ENCODE measurements around the gene ARHGEF17. TPM values are rescaled to one million over a fixed set of nuclear protein-coding genes. Genes with fewer than 3 reads are reported as not detected.
A peak's percentile ranks its signal among the peaks of the same experiment; 100 is the strongest.

ARHGEF17 gene
- total RNA-seq, 1 experiment from 2014 or later: 77.9 TPM

DNA sequence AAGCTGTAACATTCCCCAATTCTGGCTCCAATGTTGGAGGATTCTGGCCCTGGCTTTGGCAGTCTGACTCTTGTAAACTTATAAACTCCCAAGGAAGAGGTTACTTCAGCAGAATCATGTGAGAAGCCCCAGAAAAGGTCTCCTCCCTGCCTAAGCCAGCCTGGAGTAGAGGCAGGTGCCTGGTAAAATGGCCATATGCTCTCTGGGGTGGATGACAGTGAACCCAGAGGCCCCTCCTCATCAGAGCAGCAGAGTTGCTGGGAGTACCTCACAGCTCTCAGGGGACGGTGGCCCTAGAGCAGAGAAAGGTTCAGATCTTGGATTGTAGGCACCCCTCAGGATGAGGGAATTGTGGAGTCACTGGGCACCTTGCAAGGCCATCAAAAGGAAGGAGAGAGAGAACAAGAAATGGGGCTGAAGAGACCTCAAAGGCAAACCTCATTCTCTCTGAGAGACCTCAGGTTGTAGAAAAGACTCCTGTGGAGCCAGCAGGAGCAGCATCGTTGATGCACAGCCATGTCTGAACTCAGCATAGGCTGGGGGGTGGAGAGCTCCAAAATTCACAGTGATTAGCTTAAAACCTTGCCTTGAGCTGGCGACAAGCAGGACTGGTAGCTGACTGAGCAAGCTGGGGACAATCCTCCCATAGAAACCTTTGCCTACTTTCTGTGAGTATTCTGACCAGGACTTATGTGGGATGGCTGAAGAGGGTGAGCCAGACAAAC is 40.8 kb upstream of the ARHGEF17 start:
- DNase-seq: no peak
- Mint-ChIP-seq H3K36me3 (ENCODE audit: insufficient read depth, unreplicated experiment) (peaks cover 18% of the 10 kb centered on the region), H3K27ac (ENCODE audit: unreplicated experiment) (peak overlapping the region; percentile 60), H3K4me3 (ENCODE audit: unreplicated experiment) (no peak overlapping the region), H3K4me1 (ENCODE audit: low read depth, unreplicated experiment) (peaks cover 67% of the 10 kb centered on the region), H3K9me3 (ENCODE audit: unreplicated experiment) (no peaks in the 10 kb centered on the region), H3K27me3 (ENCODE audit: insufficient read depth, unreplicated experiment) (no peaks in the 10 kb centered on the region)
- peaks cover 47% of the 10 kb centered on the region for H3K4me1 ChIP-seq
- no peaks in the 10 kb centered on the region for H3K27me3 ChIP-seq (replicated peaks; ENCODE audit: control insufficient read depth, insufficient read depth, low read length)
- ChIA-PET CTCF (interaction anchor here (0.9 to 1.6 kb wide), 3 partner anchors 14 to 32 kb away, joined by 3 to 4 read pairs (median 3); no protein-coding TSS in a partner anchor), POLR2A (interaction anchor here (1.1 kb wide), 1 partner anchor 42 kb away, joined by 3 read pairs; no protein-coding TSS in a partner anchor)
- TF ChIP-seq, protein P1, sequence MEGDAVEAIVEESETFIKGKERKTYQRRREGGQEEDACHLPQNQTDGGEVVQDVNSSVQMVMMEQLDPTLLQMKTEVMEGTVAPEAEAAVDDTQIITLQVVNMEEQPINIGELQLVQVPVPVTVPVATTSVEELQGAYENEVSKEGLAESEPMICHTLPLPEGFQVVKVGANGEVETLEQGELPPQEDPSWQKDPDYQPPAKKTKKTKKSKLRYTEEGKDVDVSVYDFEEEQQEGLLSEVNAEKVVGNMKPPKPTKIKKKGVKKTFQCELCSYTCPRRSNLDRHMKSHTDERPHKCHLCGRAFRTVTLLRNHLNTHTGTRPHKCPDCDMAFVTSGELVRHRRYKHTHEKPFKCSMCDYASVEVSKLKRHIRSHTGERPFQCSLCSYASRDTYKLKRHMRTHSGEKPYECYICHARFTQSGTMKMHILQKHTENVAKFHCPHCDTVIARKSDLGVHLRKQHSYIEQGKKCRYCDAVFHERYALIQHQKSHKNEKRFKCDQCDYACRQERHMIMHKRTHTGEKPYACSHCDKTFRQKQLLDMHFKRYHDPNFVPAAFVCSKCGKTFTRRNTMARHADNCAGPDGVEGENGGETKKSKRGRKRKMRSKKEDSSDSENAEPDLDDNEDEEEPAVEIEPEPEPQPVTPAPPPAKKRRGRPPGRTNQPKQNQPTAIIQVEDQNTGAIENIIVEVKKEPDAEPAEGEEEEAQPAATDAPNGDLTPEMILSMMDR (IDR thresholded peaks at IDR 0.05; ENCODE audit: insufficient read depth in 1 of 2, low read depth in 1 of 2, low read length in 1 of 2, severe bottlenecking in 1 of 2, unreplicated experiment in 1 of 2): no peak
- intact Hi-C loops (cut with micrococcal nuclease; ENCODE audit: unreplicated experiment): no loop called here
- BruUV-seq (replicated peaks): no TSS peak
- H3K4me3 ChIP-seq (ENCODE audit: low read depth, low read length): no peak overlapping the region
- H3K36me3 ChIP-seq (ENCODE audit: control insufficient read depth, insufficient read depth, low read length): no peaks in the 10 kb centered on the region
- no peaks in the 10 kb centered on the region for H3K9me3 ChIP-seq

DNA sequence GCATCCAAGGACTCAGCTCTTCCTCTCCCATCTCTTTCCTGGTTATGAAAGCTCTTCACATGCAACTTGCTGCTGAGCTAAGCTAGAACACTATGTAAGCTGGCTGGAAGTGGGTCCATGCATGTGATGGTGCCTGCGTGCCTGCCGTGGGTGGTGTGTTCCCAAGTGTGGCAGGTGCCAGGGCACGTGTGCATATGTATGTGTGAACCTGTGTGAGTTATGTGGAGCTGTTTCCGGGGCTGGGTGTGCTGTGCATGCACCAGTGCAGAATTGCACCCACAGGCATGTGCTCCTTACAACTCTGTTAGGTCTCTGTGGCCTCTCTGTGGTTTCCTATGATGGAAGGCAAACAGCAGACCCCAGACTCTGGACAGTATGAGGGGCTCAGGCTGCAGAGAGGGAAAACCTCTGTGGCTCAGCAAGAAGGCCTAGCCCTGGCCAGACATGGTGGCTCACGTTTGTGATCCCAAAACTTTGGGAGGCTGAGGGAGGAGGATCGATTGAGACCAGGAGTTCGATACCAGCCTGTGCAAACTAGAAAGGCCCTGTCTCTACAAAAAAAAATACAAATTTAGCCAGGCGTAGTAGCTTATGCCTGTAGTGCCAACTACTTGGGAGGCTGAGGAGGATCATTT is 40.1 kb upstream of the ARHGEF17 start:
- Mint-ChIP-seq H3K4me1 (ENCODE audit: low read depth, unreplicated experiment) (peaks cover 68% of the 10 kb centered on the region), H3K27ac (ENCODE audit: unreplicated experiment) (peak overlapping the region; percentile 99), H3K9me3 (ENCODE audit: unreplicated experiment) (no peaks in the 10 kb centered on the region), H3K27me3 (ENCODE audit: insufficient read depth, unreplicated experiment) (no peaks in the 10 kb centered on the region), H3K36me3 (ENCODE audit: insufficient read depth, unreplicated experiment) (peaks cover 25% of the 10 kb centered on the region), H3K4me3 (ENCODE audit: unreplicated experiment) (no peak overlapping the region)
- ChIA-PET POLR2A (interaction anchor here (1.1 kb wide), 1 partner anchor 41 kb away, joined by 3 read pairs; no protein-coding TSS in a partner anchor), CTCF (interaction anchor here (0.9 to 1.6 kb wide), 4 partner anchors 15 to 83 kb away, joined by 3 to 4 read pairs (median 3); no protein-coding TSS in a partner anchor)
- Histone ChIP-seq H3K27me3 (replicated peaks; ENCODE audit: control insufficient read depth, insufficient read depth, low read length) (no peaks in the 10 kb centered on the region), H3K36me3 (ENCODE audit: control insufficient read depth, insufficient read depth, low read length) (no peaks in the 10 kb centered on the region), H3K9me3 (no peaks in the 10 kb centered on the region), H3K4me3 (ENCODE audit: low read depth, low read length) (no peak overlapping the region), H3K4me1 (peaks cover 53% of the 10 kb centered on the region)
- TF ChIP-seq, protein P1 (IDR thresholded peaks at IDR 0.05; ENCODE audit: insufficient read depth in 1 of 2, low read depth in 1 of 2, low read length in 1 of 2, severe bottlenecking in 1 of 2, unreplicated experiment in 1 of 2): no peak
- BruUV-seq (replicated peaks): no TSS peak
- intact Hi-C loops (cut with micrococcal nuclease; ENCODE audit: unreplicated experiment): no loop called here
- DNase-seq: no peak

- H3K9me3 Mint-ChIP-seq (ENCODE audit: unreplicated experiment): no peaks in the 10 kb centered on the region
- peak overlapping the region; percentile 46 for H3K4me3 Mint-ChIP-seq (ENCODE audit: unreplicated experiment)
- no peaks in the 10 kb centered on the region for H3K27me3 Mint-ChIP-seq (ENCODE audit: insufficient read depth, unreplicated experiment)
- TF ChIP-seq, protein P1 (IDR thresholded peaks at IDR 0.05; ENCODE audit: insufficient read depth in 1 of 2, low read depth in 1 of 2, low read length in 1 of 2, severe bottlenecking in 1 of 2, unreplicated experiment in 1 of 2): no peak
- ChIA-PET CTCF (interaction anchor here (0.9 to 1.8 kb wide), 5 partner anchors 16 to 83 kb away, joined by 3 to 13 read pairs (median 4); no protein-coding TSS in a partner anchor), POLR2A (no interaction called here)
- Histone ChIP-seq H3K4me1 (peaks cover 60% of the 10 kb centered on the region), H3K27me3 (replicated peaks; ENCODE audit: control insufficient read depth, insufficient read depth, low read length) (no peaks in the 10 kb centered on the region), H3K9me3 (no peaks in the 10 kb centered on the region), H3K4me3 (ENCODE audit: low read depth, low read length) (no peak overlapping the region), H3K36me3 (ENCODE audit: control insufficient read depth, insufficient read depth, low read length) (no peaks in the 10 kb centered on the region)
- intact Hi-C loops (cut with micrococcal nuclease; ENCODE audit: unreplicated experiment): loop anchor here (1.0 kb wide), 3 partner anchors 21 to 39 kb away; no protein-coding TSS in a partner anchor
- H3K4me1 Mint-ChIP-seq (ENCODE audit: low read depth, unreplicated experiment): peaks cover 70% of the 10 kb centered on the region
- H3K36me3 Mint-ChIP-seq (ENCODE audit: insufficient read depth, unreplicated experiment): peaks cover 33% of the 10 kb centered on the region
- DNase-seq: peak in 1 of 2 experiments; percentile 41
- peak overlapping the region; percentile 99 for H3K27ac Mint-ChIP-seq (ENCODE audit: unreplicated experiment)
- BruUV-seq (replicated peaks): no TSS peak
Measured at GRCh38 chr11:73268671-73269271, 39.3 kb upstream of the ARHGEF17 start.

Data from Caco-2 (cell line).